Activated B cell treated with CpG ODN at 0.5 μM for 24 hours (primary cell): ENCODE results near the gene GALNTL6. TPM values are rescaled to one million over a fixed set of nuclear protein-coding genes. Genes with fewer than 3 reads are reported as not detected.
A peak's percentile ranks its signal among the peaks of the same experiment; 100 is the strongest.

ENCODE experiments used
- ATAC-seq: fragments of 200-7000 bp; cut with Tn5 transposase; one replicate; pipeline ENCODE4 v1.10.0; 2021; ENCODE audit warnings: low read depth, mild to moderate bottlenecking, moderate library complexity
- CTCF ChIA-PET: fragments of 350-600 bp; sonication (Branson Sonifier 250); formaldehyde crosslinking; loops from one replicate; lab custom pipeline; 2021; ENCODE audit warnings: antibody characterized with exemption; lab: Charles Lee
- POLR2A ChIA-PET: fragments of 350-600 bp; sonication (Branson Sonifier 250); formaldehyde crosslinking; loops from one replicate; lab custom pipeline; 2021; ENCODE audit warnings: antibody characterized with exemption; lab: Charles Lee
- DNase-seq: peaks from one replicate; pipeline ENCODE4 v3.0.0; 2022
- H3K27ac Mint-ChIP-seq: one replicate; pipeline ENCODE4 v1.8.0; 2020; ENCODE audit warnings: mixed read lengths
- H3K27me3 Mint-ChIP-seq: one replicate; pipeline ENCODE4 v1.8.0; 2021; ENCODE audit warnings: mixed read lengths
- H3K36me3 Mint-ChIP-seq: one replicate; pipeline ENCODE4 v1.8.0; 2021; ENCODE audit warnings: low read depth, mixed read lengths
- H3K4me1 Mint-ChIP-seq: one replicate; pipeline ENCODE4 v1.8.0; 2021; ENCODE audit warnings: mixed read lengths
- H3K4me3 Mint-ChIP-seq: one replicate; pipeline ENCODE4 v1.8.0; 2020; ENCODE audit warnings: mild to moderate bottlenecking, mixed read lengths
- H3K9me3 Mint-ChIP-seq: one replicate; pipeline ENCODE4 v1.8.0; 2020; ENCODE audit warnings: mixed read lengths
- intact Hi-C: fragments of 100-400 bp; cut with micrococcal nuclease; formaldehyde crosslinking; loops from one replicate; pipeline ENCODE4 v1.15.1; 2024
- total RNA-seq: library from RNA; stranded (reverse); gene quantifications from 2 replicates; pipeline ENCODE4 v1.2.3, GENCODE V29; 2022
- TF ChIP-seq, protein P1 (sequence below): fragments of 200-600 bp; IDR thresholded peaks from one replicate; pipeline ENCODE4 v1.8.0; 2022; ENCODE audit warnings: antibody characterized with exemption, mild to moderate bottlenecking

Gene GALNTL6
- total RNA-seq, 1 donor from 2014 or later = 0.20 TPM

DNA sequence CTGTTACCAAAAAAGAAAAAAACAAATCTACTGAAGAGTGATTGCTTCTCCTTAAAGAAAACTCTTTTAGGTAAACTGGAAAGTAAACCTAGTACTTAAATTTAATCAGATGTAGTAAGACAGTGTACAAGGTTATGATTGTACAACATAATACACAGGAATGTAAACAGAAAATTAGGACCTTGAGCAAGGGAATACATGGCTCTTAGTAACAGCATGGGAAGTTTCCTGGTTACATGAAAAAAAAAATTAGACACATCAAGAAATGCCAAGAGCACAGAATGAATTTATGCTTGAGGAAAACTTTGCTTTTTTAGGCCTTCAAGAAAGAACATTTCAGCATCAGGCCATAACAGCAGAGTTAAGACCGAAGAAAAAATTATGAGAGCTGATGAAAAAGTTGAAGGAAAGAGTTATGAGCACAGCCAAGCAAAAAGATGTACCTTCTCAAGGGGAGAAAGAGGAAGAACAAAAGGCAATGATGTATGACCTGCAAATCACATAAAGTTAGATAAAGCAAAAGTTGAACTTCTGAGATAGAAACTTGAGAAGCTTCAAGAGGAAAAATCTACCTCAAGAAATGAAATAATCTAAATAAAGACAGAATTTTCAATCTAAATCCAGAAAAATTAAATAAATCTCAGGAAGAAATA, 311.6 kb downstream of the GALNTL6 start:
- Mint-ChIP-seq H3K4me3 (no peak overlapping the region), H3K4me1 (peaks cover 14% of the 10 kb centered on the region), H3K27me3 (no peaks in the 10 kb centered on the region), H3K9me3 (no peaks in the 10 kb centered on the region), H3K36me3 (no peaks in the 10 kb centered on the region), H3K27ac (peak overlapping the region; percentile 70)
- DNase-seq (no peak), ATAC-seq (peak; percentile 61)
- ChIA-PET CTCF (no interaction called here), POLR2A (interaction anchor here (0.6 kb wide), 1 partner anchor 21 kb away, joined by 5 read pairs; no protein-coding TSS in a partner anchor)
- intact Hi-C loops = no loop called here
- TF ChIP-seq, protein P1, sequence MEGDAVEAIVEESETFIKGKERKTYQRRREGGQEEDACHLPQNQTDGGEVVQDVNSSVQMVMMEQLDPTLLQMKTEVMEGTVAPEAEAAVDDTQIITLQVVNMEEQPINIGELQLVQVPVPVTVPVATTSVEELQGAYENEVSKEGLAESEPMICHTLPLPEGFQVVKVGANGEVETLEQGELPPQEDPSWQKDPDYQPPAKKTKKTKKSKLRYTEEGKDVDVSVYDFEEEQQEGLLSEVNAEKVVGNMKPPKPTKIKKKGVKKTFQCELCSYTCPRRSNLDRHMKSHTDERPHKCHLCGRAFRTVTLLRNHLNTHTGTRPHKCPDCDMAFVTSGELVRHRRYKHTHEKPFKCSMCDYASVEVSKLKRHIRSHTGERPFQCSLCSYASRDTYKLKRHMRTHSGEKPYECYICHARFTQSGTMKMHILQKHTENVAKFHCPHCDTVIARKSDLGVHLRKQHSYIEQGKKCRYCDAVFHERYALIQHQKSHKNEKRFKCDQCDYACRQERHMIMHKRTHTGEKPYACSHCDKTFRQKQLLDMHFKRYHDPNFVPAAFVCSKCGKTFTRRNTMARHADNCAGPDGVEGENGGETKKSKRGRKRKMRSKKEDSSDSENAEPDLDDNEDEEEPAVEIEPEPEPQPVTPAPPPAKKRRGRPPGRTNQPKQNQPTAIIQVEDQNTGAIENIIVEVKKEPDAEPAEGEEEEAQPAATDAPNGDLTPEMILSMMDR = no peak

DNA sequence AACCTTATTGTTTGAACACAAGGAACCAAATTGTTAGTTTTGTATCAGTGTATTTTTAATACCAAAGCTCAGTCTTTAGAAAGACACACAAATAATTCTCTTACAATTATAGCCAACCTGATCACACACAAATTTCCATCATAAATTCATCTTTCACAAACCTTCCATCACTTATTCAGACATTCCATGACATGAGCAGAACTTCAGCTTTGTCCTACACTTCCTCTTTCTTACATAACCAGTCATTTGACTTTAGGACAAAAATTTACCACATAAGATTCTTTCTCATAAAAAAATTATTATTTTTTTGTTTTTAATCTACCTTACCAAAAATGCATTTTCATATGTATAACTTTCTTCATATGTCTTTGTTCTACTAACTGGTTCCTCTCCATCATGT, 312.2 kb downstream of the GALNTL6 start:
- ATAC-seq (no peak), DNase-seq (no peak)
- no peaks in the 10 kb centered on the region for H3K9me3 Mint-ChIP-seq
- ChIA-PET POLR2A (no interaction called here), CTCF (no interaction called here)
- TF ChIP-seq, protein P1 = no peak
- peaks cover 14% of the 10 kb centered on the region for H3K4me1 Mint-ChIP-seq
- peak overlapping the region; percentile 70 for H3K27ac Mint-ChIP-seq
- intact Hi-C loops = no loop called here
- no peaks in the 10 kb centered on the region for H3K27me3 Mint-ChIP-seq
- H3K36me3 Mint-ChIP-seq = no peaks in the 10 kb centered on the region
- no peak overlapping the region for H3K4me3 Mint-ChIP-seq

DNA sequence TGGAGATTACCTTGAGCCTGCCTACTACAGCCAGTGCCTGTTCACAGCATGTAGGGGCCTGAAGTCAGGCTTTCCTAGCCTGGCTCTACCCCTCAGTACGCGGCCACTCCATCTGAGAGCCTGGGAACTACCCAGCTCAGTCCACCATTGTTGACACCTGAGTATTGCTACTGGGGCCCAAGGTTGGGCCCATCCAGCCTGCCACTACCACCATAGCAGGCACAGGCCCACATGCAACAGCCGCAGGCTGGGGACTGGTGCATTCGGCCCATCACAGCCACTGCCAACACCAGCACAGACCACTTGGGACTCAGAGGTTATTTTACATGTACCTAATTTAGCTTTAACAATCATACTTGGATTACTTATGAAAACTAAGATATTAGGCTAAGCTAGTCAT, 314.0 kb downstream of the GALNTL6 start:
- ATAC-seq = no peak
- intact Hi-C loops = no loop called here
- TF ChIP-seq, protein P1 = no peak

DNA sequence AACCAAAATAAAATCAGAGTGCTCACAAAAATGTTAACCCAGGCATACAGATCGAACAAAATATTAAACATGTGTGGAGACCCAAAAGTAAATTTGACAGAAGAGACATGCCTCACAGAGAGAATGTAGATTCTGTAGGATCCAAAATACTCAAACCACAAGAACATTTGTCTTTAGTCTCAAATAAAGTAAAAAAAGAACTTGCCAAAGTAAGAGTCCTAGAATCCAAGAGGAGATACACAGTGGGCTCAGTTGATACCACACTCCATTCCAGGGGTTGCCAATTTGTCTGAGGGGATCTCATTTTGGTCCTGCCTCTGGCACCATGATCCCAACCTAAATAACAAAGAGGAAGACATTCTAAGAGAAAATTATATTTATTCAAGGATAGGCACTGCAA, 316.4 kb downstream of the GALNTL6 start:
- Mint-ChIP-seq H3K4me1 (peaks cover 10% of the 10 kb centered on the region), H3K27me3 (no peaks in the 10 kb centered on the region), H3K36me3 (no peaks in the 10 kb centered on the region), H3K9me3 (no peaks in the 10 kb centered on the region), H3K27ac (no peak overlapping the region), H3K4me3 (no peak overlapping the region)
- TF ChIP-seq, protein P1 = no peak
- ChIA-PET CTCF (no interaction called here), POLR2A (no interaction called here)
- intact Hi-C loops = no loop called here
- DNase-seq = no peak
- ATAC-seq = no peak

More for the DNA sequence above, 314.0 kb downstream of the GALNTL6 start:
- no peak overlapping the region for H3K4me3 Mint-ChIP-seq
- H3K9me3 Mint-ChIP-seq = no peaks in the 10 kb centered on the region
- H3K4me1 Mint-ChIP-seq = peaks cover 14% of the 10 kb centered on the region
- no peaks in the 10 kb centered on the region for H3K27me3 Mint-ChIP-seq
- no peak for DNase-seq
- ChIA-PET POLR2A (no interaction called here), CTCF (no interaction called here)
- H3K27ac Mint-ChIP-seq = no peak overlapping the region
- no peaks in the 10 kb centered on the region for H3K36me3 Mint-ChIP-seq

DNA sequence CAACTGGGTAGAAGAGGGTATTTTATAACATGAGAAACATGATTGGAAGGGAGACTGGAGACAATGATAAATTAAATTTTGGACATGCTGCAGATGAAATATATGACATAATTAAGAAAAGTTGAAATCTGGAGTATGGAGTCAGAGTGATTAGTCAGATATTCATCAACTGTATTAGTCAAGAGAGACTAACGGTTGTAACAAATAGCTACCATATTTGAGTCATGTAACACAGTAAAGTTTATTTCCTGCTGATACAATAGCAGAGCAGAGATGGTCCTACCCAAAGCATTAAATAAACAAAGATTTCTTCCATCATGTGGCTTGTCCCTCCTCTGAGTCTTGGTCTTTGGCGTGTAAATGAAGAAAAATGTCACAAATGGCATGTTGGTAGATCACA, 321.3 kb downstream of the GALNTL6 start:
- POLR2A ChIA-PET = no interaction called here

More for the DNA sequence above, 321.3 kb downstream of the GALNTL6 start:
- Mint-ChIP-seq H3K27ac (no peak overlapping the region), H3K4me3 (no peak overlapping the region), H3K36me3 (no peaks in the 10 kb centered on the region), H3K9me3 (no peaks in the 10 kb centered on the region), H3K27me3 (no peaks in the 10 kb centered on the region), H3K4me1 (no peaks in the 10 kb centered on the region)
- CTCF ChIA-PET = no interaction called here
- DNase-seq (no peak), ATAC-seq (no peak)
- TF ChIP-seq, protein P1 = no peak
- intact Hi-C loops = no loop called here
